ENCODE measurements around the gene PTPRN2. TPM values are rescaled to one million over a fixed set of nuclear protein-coding genes. Genes with fewer than 3 reads are reported as not detected.

The PTPRN2 gene
- total RNA-seq, 5 donors from 2014 or later (not counting 1 experiment from before 2014, with no cell fraction given): 0.60 to 1.7 (median 0.82) TPM

DNA sequence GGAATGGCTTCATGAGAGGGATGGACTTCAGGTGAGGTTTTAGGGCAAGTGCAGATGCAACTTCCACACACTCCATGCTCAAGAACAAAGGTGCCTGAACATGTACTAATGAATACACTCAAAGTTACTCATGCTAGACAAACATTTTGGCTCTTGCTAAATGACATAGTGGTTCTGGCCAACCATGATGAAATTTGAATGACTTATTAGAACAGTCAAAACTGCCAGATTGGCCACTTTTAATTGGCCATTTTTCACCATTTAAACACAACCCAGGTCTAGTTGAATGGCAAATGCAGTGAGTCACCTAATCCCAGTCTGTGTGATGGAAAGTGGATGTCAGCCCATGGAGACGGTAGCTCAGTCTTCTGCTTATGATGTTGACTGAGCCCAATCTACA lies 4.9 kb upstream of the PTPRN2 start:
- no peaks in the 10 kb centered on the region for H3K36me3 ChIP-seq (ENCODE audit: control insufficient read depth in 2 of 2, extremely low read depth in 1 of 2, insufficient read depth in 1 of 2, low read length in 1 of 2)
- no peak overlapping the region for H3K4me3 ChIP-seq (ENCODE audit: control insufficient read depth in 1 of 2, extremely low read depth in 1 of 2, low read length in 1 of 2)
- POLR2A ChIA-PET: no interaction called here
- DNase-seq: no peak
- H3K4me1 Mint-ChIP-seq: peaks cover 0 to 6% (median 5%) of the 10 kb centered on the region in 3 donors
- CTCF ChIA-PET: no interaction called here
- H3K27me3 ChIP-seq (replicated peaks in 1 of 2; ENCODE audit: control insufficient read depth in 2 of 2, extremely low read depth in 1 of 2, insufficient read depth in 2 of 2, low read length in 1 of 2): peaks cover 0 to 14% of the 10 kb centered on the region in 2 experiments
- peaks cover 0 to 3% of the 10 kb centered on the region in 2 experiments for H3K4me1 ChIP-seq (ENCODE audit: control insufficient read depth in 1 of 2, extremely low read depth in 1 of 2, insufficient read depth in 2 of 2, low read length in 2 of 2)
- H3K9me3 ChIP-seq: no peaks in the 10 kb centered on the region
- H3K9me3 Mint-ChIP-seq: peaks cover 0 to 3% (median 2%) of the 10 kb centered on the region in 3 donors
- H3K36me3 Mint-ChIP-seq: no peaks in the 10 kb centered on the region
- H3K27me3 Mint-ChIP-seq: peaks cover 9 to 13% of the 10 kb centered on the region in 2 donors
- no peak overlapping the region for H3K4me3 Mint-ChIP-seq
- WGBS (ENCODE audit: insufficient coverage): 67% methylated on average over 1 of the region's 1 CpG
- no peak overlapping the region for H3K27ac Mint-ChIP-seq
- no peak for ATAC-seq (replicated peaks in 1 of 4)
- no peak overlapping the region for H3K27ac ChIP-seq (ENCODE audit: low read length)

DNA sequence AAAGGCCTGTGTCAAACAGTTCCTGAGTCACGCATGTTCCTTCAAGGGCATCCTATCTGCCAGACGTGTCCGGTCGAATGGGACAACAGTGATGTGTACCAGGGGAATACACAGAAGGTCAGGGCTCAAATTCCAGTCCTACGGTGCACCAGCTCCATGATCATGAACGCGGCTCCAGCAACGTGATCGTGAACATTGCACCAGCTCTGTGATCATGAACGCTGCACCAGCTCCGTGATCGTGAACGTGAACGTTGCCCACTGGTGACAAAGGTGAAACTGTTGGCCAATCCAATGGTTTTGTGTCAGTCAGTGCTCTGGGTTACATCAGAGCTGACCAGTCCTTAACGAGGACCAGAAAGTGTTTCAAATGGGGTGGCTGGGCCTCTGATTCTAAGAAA lies 4.3 kb upstream of the PTPRN2 start:
- Histone ChIP-seq H3K36me3 (ENCODE audit: control insufficient read depth in 2 of 2, extremely low read depth in 1 of 2, insufficient read depth in 1 of 2, low read length in 1 of 2) (no peaks in the 10 kb centered on the region), H3K9me3 (no peaks in the 10 kb centered on the region), H3K27ac (ENCODE audit: low read length) (no peak overlapping the region), H3K4me1 (ENCODE audit: control insufficient read depth in 1 of 2, extremely low read depth in 1 of 2, insufficient read depth in 2 of 2, low read length in 2 of 2) (peaks cover 0 to 3% of the 10 kb centered on the region in 2 experiments), H3K4me3 (ENCODE audit: control insufficient read depth in 1 of 2, extremely low read depth in 1 of 2, low read length in 1 of 2) (no peak overlapping the region), H3K27me3 (replicated peaks in 1 of 2; ENCODE audit: control insufficient read depth in 2 of 2, extremely low read depth in 1 of 2, insufficient read depth in 2 of 2, low read length in 1 of 2) (peaks cover 0 to 15% of the 10 kb centered on the region in 2 experiments)
- Mint-ChIP-seq H3K27me3 (peaks cover 9 to 13% of the 10 kb centered on the region in 2 donors), H3K9me3 (peaks cover 0 to 3% (median 2%) of the 10 kb centered on the region in 3 donors), H3K36me3 (no peaks in the 10 kb centered on the region), H3K4me1 (peaks cover 0 to 6% (median 5%) of the 10 kb centered on the region in 3 donors), H3K27ac (no peak overlapping the region), H3K4me3 (no peak overlapping the region)
- ChIA-PET POLR2A (no interaction called here), CTCF (no interaction called here)
- WGBS (ENCODE audit: insufficient coverage): 95% methylated on average over 15 of the region's 15 CpGs
- DNase-seq: no peak
- no peak for ATAC-seq (replicated peaks in 1 of 4)

DNA sequence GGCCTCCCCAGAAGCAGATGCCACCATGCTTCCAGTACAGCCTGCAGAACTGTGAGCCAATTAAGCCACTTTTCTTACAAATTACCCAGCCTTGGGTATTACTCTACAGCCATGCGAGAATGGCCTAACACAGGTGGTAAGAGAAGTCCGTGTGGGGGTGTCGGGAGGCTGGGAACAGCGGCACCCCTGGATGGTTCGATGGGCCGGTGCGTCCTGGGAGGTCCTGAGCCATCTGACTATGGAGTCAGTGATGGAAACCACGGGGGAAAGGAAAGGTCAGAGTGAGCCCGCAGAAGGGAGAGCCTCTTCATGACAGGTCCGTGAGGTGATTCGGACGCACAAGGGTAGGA lies 2.5 kb upstream of the PTPRN2 start:
- H3K4me1 ChIP-seq (ENCODE audit: control insufficient read depth in 1 of 2, extremely low read depth in 1 of 2, insufficient read depth in 2 of 2, low read length in 2 of 2): peaks cover 2 to 20% of the 10 kb centered on the region in 2 experiments
- CTCF ChIA-PET: no interaction called here
- H3K9me3 ChIP-seq: no peaks in the 10 kb centered on the region
- no peaks in the 10 kb centered on the region for H3K36me3 ChIP-seq (ENCODE audit: control insufficient read depth in 2 of 2, extremely low read depth in 1 of 2, insufficient read depth in 1 of 2, low read length in 1 of 2)
- peaks cover 20 to 26% of the 10 kb centered on the region in 2 donors for H3K27me3 Mint-ChIP-seq
- no peak overlapping the region for H3K27ac ChIP-seq (ENCODE audit: low read length)
- ATAC-seq (replicated peaks in 1 of 4) (no peak), DNase-seq (no peak)
- POLR2A ChIA-PET: no interaction called here
- no peak overlapping the region for H3K27ac Mint-ChIP-seq
- peaks cover 0 to 3% (median 2%) of the 10 kb centered on the region in 3 donors for H3K9me3 Mint-ChIP-seq
- peaks cover 6 to 30% of the 10 kb centered on the region in 2 experiments for H3K27me3 ChIP-seq (replicated peaks in 1 of 2; ENCODE audit: control insufficient read depth in 2 of 2, extremely low read depth in 1 of 2, insufficient read depth in 2 of 2, low read length in 1 of 2)
- H3K4me3 ChIP-seq (ENCODE audit: control insufficient read depth in 1 of 2, extremely low read depth in 1 of 2, low read length in 1 of 2): no peak overlapping the region
- WGBS (ENCODE audit: insufficient coverage): 91% methylated on average over 9 of the region's 12 CpGs
- peaks cover 8 to 18% (median 14%) of the 10 kb centered on the region in 3 donors for H3K4me1 Mint-ChIP-seq
- no peaks in the 10 kb centered on the region for H3K36me3 Mint-ChIP-seq
- peak overlapping the region in 1 of 3 donors; percentile 74 for H3K4me3 Mint-ChIP-seq

DNA sequence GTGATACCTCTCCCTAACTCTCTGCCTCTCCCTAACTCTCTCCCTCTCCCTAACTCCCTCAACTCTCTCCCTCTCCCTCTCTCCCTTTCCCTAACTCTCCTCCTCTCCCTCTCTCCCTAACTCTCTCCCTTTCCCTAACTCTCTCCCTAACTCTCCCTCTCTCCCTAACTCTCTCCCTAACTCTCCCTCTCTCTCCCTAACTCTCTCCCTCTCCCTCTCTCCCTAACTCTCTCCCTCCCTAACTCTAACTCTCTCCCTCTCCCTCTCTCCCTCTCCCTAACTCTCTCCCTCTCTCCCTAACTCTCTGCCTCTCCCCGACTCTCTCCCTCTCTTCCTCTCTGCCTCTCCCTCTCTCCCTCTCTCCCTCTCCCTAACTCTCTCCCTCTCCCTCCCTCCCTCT lies 2.0 kb upstream of the PTPRN2 start:
- Histone ChIP-seq H3K27me3 (replicated peaks in 1 of 2; ENCODE audit: control insufficient read depth in 2 of 2, extremely low read depth in 1 of 2, insufficient read depth in 2 of 2, low read length in 1 of 2) (peaks cover 8 to 35% of the 10 kb centered on the region in 2 experiments), H3K9me3 (no peaks in the 10 kb centered on the region), H3K4me3 (ENCODE audit: control insufficient read depth in 1 of 2, extremely low read depth in 1 of 2, low read length in 1 of 2) (no peak overlapping the region), H3K4me1 (ENCODE audit: control insufficient read depth in 1 of 2, extremely low read depth in 1 of 2, insufficient read depth in 2 of 2, low read length in 2 of 2) (peaks cover 2 to 20% of the 10 kb centered on the region in 2 experiments), H3K36me3 (ENCODE audit: control insufficient read depth in 2 of 2, extremely low read depth in 1 of 2, insufficient read depth in 1 of 2, low read length in 1 of 2) (no peaks in the 10 kb centered on the region), H3K27ac (ENCODE audit: low read length) (no peak overlapping the region)
- no peaks in the 10 kb centered on the region for H3K36me3 Mint-ChIP-seq
- DNase-seq: no peak
- no peak overlapping the region for H3K27ac Mint-ChIP-seq
- ChIA-PET POLR2A (no interaction called here), CTCF (no interaction called here)
- peak overlapping the region in 1 of 3 donors; percentile 74 for H3K4me3 Mint-ChIP-seq
- ATAC-seq (replicated peaks in 1 of 4): no peak
- peaks cover 0 to 3% (median 2%) of the 10 kb centered on the region in 3 donors for H3K9me3 Mint-ChIP-seq
- peaks cover 25 to 31% of the 10 kb centered on the region in 2 donors for H3K27me3 Mint-ChIP-seq
- WGBS (ENCODE audit: insufficient coverage): 75% methylated on average over 1 of the region's 1 CpG
- H3K4me1 Mint-ChIP-seq: peaks cover 8 to 21% (median 14%) of the 10 kb centered on the region in 3 donors

DNA sequence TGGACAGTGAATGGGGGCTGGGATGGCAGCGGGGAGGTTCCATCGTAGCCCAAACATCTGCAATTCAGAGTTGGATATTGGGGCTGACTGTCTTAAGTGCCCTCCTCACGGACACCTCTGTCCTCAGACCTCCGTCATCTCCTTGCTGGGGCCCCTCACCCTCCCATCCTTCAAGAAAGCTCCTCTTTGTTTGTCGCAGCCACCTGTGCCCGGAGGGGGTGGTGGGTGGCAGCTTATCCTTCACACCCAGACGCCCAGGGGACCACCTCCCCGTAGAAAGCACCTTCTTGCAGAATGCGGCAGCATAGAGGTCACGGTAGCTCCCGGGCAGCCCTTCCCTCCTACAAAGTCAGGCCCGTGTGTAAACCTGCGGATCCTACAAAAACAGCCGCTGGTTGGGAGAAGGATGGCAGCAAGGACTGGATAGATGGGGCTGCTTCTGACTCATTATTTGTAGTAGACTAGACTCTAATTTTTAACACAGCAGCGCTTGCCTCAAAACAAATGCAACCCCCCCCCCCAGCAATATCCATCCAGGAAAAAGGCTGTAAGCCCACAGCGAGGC lies 1.3 kb upstream of the PTPRN2 start:
- WGBS (ENCODE audit: insufficient coverage): no CpG with 5 or more reads among the region's 16 CpGs
- no peak overlapping the region for H3K27ac Mint-ChIP-seq
- POLR2A ChIA-PET: no interaction called here

DNA sequence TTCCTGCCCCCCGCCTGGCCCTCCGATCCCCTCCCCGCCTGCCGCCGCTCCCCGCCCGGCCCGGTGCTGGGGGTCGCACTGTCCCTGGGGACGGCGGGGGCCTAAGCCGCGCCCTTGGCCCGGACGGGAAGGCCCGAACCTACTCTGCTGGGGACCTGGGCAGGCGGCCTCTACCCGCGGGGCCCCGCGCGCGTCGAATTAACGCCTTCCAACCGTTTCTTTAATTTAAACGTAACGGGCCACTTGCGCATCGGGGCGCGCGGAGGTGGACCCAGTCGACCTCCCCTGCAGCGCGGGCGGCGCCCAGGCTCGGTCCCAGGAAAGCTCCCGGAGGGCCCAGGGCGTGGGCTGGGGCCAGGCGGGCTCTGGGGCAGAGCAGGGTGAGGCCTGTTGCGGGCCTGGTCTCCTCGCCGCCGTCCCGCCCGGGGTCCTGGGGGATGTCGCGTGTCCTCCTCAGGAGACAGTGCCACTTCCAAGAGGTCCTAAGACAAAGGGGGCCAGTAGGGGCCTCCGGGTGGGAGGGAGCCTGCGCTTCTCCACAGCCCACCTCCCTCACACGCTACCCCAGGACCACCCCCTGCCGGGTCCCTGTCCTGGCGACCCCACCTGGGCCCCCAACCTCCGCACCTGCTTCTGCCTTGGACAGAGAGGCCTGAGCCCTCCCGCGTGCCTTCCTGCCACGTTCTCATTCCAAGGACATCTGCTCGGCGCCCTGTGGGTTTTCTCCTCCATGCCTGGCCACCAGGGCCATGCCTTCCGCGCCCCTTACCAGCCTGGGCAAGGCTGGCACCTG lies 658 bp upstream of the PTPRN2 start:
- Histone ChIP-seq H3K27ac (ENCODE audit: low read length) (no peak overlapping the region), H3K27me3 (replicated peaks in 1 of 2; ENCODE audit: control insufficient read depth in 2 of 2, extremely low read depth in 1 of 2, insufficient read depth in 2 of 2, low read length in 1 of 2) (peaks cover 8 to 49% of the 10 kb centered on the region in 2 experiments), H3K36me3 (ENCODE audit: control insufficient read depth in 2 of 2, extremely low read depth in 1 of 2, insufficient read depth in 1 of 2, low read length in 1 of 2) (no peaks in the 10 kb centered on the region), H3K4me1 (ENCODE audit: control insufficient read depth in 1 of 2, extremely low read depth in 1 of 2, insufficient read depth in 2 of 2, low read length in 2 of 2) (peaks cover 2 to 20% of the 10 kb centered on the region in 2 experiments), H3K4me3 (ENCODE audit: control insufficient read depth in 1 of 2, extremely low read depth in 1 of 2, low read length in 1 of 2) (no peak overlapping the region), H3K9me3 (no peaks in the 10 kb centered on the region)
- H3K4me1 Mint-ChIP-seq: peaks cover 8 to 26% (median 20%) of the 10 kb centered on the region in 3 donors
- DNase-seq (peak in 1 of 35 experiments; percentile 6), ATAC-seq (replicated peaks in 1 of 4) (peak in 3 of 4 experiments; percentile 12 to 42 (median 25))
- H3K36me3 Mint-ChIP-seq: no peaks in the 10 kb centered on the region
- WGBS (ENCODE audit: insufficient coverage): 22% methylated on average over 52 of the region's 63 CpGs
- peak overlapping the region; percentile 25 to 74 (median 56) for H3K4me3 Mint-ChIP-seq
- POLR2A ChIA-PET: no interaction called here
- no peak overlapping the region for H3K27ac Mint-ChIP-seq
- CTCF ChIA-PET: no interaction called here
- H3K27me3 Mint-ChIP-seq: peaks cover 38 to 44% of the 10 kb centered on the region in 2 donors
- H3K9me3 Mint-ChIP-seq: peaks cover 2 to 4% (median 3%) of the 10 kb centered on the region in 3 donors

More for the DNA sequence above, 1.3 kb upstream of the PTPRN2 start:
- no peak overlapping the region for H3K4me3 ChIP-seq (ENCODE audit: control insufficient read depth in 1 of 2, extremely low read depth in 1 of 2, low read length in 1 of 2)
- peak overlapping the region; percentile 25 to 74 (median 56) for H3K4me3 Mint-ChIP-seq
- H3K36me3 ChIP-seq (ENCODE audit: control insufficient read depth in 2 of 2, extremely low read depth in 1 of 2, insufficient read depth in 1 of 2, low read length in 1 of 2): no peaks in the 10 kb centered on the region
- H3K27me3 ChIP-seq (replicated peaks in 1 of 2; ENCODE audit: control insufficient read depth in 2 of 2, extremely low read depth in 1 of 2, insufficient read depth in 2 of 2, low read length in 1 of 2): peaks cover 8 to 42% of the 10 kb centered on the region in 2 experiments
- peaks cover 31 to 38% of the 10 kb centered on the region in 2 donors for H3K27me3 Mint-ChIP-seq
- no peaks in the 10 kb centered on the region for H3K36me3 Mint-ChIP-seq
- H3K9me3 ChIP-seq: no peaks in the 10 kb centered on the region
- CTCF ChIA-PET: no interaction called here
- H3K4me1 Mint-ChIP-seq: peaks cover 8 to 26% (median 20%) of the 10 kb centered on the region in 3 donors
- DNase-seq (no peak), ATAC-seq (replicated peaks in 1 of 4) (no peak)
- H3K4me1 ChIP-seq (ENCODE audit: control insufficient read depth in 1 of 2, extremely low read depth in 1 of 2, insufficient read depth in 2 of 2, low read length in 2 of 2): peaks cover 2 to 20% of the 10 kb centered on the region in 2 experiments
- no peak overlapping the region for H3K27ac ChIP-seq (ENCODE audit: low read length)
- peaks cover 2 to 4% (median 3%) of the 10 kb centered on the region in 3 donors for H3K9me3 Mint-ChIP-seq
